ENCODE data around the gene TCP1.

DNA sequence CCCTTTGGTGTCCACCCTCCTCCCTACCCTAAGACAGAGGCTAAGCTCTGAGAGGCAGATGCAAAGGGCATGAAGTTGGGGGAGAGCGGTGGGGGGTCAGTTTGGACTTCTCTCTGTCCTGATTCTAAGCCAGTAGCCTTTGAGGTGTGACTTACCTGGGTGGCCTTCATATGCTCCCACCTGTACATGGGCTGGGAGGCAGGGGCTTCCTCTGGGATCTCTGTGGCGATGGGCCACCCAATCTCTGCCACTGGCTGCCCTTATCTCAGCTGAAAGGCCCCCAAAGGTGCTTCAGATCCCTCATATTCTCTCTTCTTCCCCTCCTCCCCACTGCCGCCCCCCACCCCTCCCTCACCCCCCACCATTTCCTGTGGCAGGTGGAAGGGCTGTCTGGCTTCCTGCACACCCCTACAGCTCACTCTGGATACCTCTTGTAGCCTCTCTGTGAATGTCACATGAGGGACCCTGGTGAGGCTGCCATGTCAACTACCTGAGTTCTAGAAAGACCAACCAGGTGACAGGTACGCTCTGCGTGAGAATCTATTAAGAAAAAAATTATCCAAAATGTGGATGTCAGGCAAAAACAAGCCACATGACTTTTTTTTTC, 44.7 kb upstream of the TCP1 start:
- TF ChIP-seq ARNTL (CRISPR knock-in tag; IDR thresholded peaks at IDR 0.05; ENCODE audit: borderline replicate concordance, low read depth) (no peak), ZFP30 (CRISPR knock-in tag; IDR thresholded peaks at IDR 0.05) (no peak), ZNF70 (CRISPR knock-in tag; IDR thresholded peaks at IDR 0.05) (no peak), ZNF8 (CRISPR knock-in tag; IDR thresholded peaks at IDR 0.05) (no peak), PPARA (CRISPR knock-in tag; IDR thresholded peaks at IDR 0.05; ENCODE audit: borderline replicate concordance) (no peak), GLIS3 (CRISPR knock-in tag; IDR thresholded peaks at IDR 0.05) (no peak)
- TF ChIP-seq, protein P1, sequence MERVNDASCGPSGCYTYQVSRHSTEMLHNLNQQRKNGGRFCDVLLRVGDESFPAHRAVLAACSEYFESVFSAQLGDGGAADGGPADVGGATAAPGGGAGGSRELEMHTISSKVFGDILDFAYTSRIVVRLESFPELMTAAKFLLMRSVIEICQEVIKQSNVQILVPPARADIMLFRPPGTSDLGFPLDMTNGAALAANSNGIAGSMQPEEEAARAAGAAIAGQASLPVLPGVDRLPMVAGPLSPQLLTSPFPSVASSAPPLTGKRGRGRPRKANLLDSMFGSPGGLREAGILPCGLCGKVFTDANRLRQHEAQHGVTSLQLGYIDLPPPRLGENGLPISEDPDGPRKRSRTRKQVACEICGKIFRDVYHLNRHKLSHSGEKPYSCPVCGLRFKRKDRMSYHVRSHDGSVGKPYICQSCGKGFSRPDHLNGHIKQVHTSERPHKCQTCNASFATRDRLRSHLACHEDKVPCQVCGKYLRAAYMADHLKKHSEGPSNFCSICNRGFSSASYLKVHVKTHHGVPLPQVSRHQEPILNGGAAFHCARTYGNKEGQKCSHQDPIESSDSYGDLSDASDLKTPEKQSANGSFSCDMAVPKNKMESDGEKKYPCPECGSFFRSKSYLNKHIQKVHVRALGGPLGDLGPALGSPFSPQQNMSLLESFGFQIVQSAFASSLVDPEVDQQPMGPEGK (CRISPR knock-in tag; IDR thresholded peaks at IDR 0.05; ENCODE audit: borderline replicate concordance), result no peak
